H1 (cell line): Measurements from ENCODE around the gene KCNN1. TPM values are rescaled to one million over a fixed set of nuclear protein-coding genes. Genes with fewer than 3 reads are reported as not detected.

Experiments
- KDM5A ChIP-seq: fragments of 200-600 bp; IDR thresholded peaks from 2 replicates; pipeline ENCODE4 v1.7.1; 2012; ENCODE audit warnings: mild to moderate bottlenecking, low read length, inconsistent platforms, mixed read lengths
- SRF ChIP-seq: IDR thresholded peaks from 2 replicates; pipeline ENCODE4 v1.6.1; 2011; ENCODE audit warnings: mild to moderate bottlenecking, low read depth, low read length, moderate library complexity
- polyA plus RNA-seq, 7 experiments: library from polyadenylated mRNA; depleted of rRNA in 3 of 7; stranded (reverse) in 5 of 7; unstranded in 2 of 7; fragments of >200 nt in 5 of 7; fragments of 200-250 nt in 2 of 7; gene quantifications; 1 replicate in 5 of 7; 2 replicates in 1 of 7; 4 replicates in 1 of 7; pipeline versions ENCODE4 v1.2.1 to v1.2.3, GENCODE V29; 2011 to 2013; ENCODE audit warnings: missing spikeins in 2 of 7, mixed read lengths in 2 of 7
- total RNA-seq: library from RNA; stranded (reverse); fragmentation: NEBNext Ultra II Directional; extraction: Animal tissue kit (Norgen Biotek cat#: 25700); gene quantifications from 2 replicates; pipeline ENCODE4 v1.2.1, GENCODE V29; 2021

KCNN1 gene
- total and polyA plus RNA-seq, 2 of the 8 experiments (the other 6 are each of a cell fraction or from before 2014, with no cell fraction given) = 11.0 to 12.5 TPM

GRCh38 chr19:17944301-17944700 lies 22.6 kb upstream of the KCNN1 start (continued):
- TF ChIP-seq SRF (no peak), KDM5A (no peak)
